K562 (cell line): Measurements from ENCODE around the gene WBP1L. TPM values are rescaled to one million over a fixed set of nuclear protein-coding genes. Genes with fewer than 3 reads are reported as not detected.

Experiments used
- CBFA2T3 ChIP-seq: fragments of 450-650 bp; IDR thresholded peaks from 2 replicates; pipeline ENCODE4 v1.6.1; 2017
- CBX2 ChIP-seq: fragments of 200-600 bp; sonication (generic); IDR thresholded peaks from one replicate; pipeline ENCODE4 v1.6.1; 2012; ENCODE audit warnings: mild to moderate bottlenecking, low read length, inconsistent platforms; ENCODE audit not compliant: insufficient read depth, poor library complexity, severe bottlenecking
- DPF2 ChIP-seq: fragments of 450-650 bp; IDR thresholded peaks from 2 replicates; pipeline ENCODE4 v1.6.1; 2016
- EP400 ChIP-seq: fragments of 450-650 bp; IDR thresholded peaks from 2 replicates; pipeline ENCODE4 v1.6.1; 2017; ENCODE audit warnings: antibody characterized with exemption, mild to moderate bottlenecking, moderate library complexity
- ETV6 ChIP-seq, 3 experiments: fragments of 150-350 bp in 1 of 3; sonication (generic) in 1 of 3; formaldehyde crosslinking in 1 of 3; IDR thresholded peaks; 2 replicates each; pipeline versions ENCODE4 v1.6.1 to v1.8.0; 2014 to 2022; ENCODE audit warnings: borderline replicate concordance in 2 of 3, low read depth in 2 of 3, antibody characterized with exemption in 1 of 3, low read length in 1 of 3, mild to moderate bottlenecking in 1 of 3, missing genetic modification reagents in 1 of 3
- FOSL1 ChIP-seq: fragments of 200-800 bp; sonication (Bioruptor generic); conservative IDR thresholded peaks from 2 replicates; pipeline ENCODE4 v1.6.1; 2016; ENCODE audit warnings: missing genetic modification characterization, missing compliant biosample characterization
- FOXK2 ChIP-seq, 2 experiments: fragments of 450-650 bp; IDR thresholded peaks in 1 of 2; conservative IDR thresholded peaks in 1 of 2; 2 replicates each; pipeline ENCODE4 v1.6.1; 2016; ENCODE audit warnings: low read depth in 2 of 2, mild to moderate bottlenecking in 1 of 2
- FOXP4 ChIP-seq: sonication (generic); formaldehyde crosslinking; IDR thresholded peaks from 2 replicates; pipeline ENCODE4 v1.8.0; 2022; ENCODE audit warnings: mild to moderate bottlenecking, missing genetic modification reagents, borderline replicate concordance
- GABPA ChIP-seq: fragments of 200-800 bp; sonication (Bioruptor generic); conservative IDR thresholded peaks from 2 replicates; pipeline ENCODE4 v1.6.1; 2016; ENCODE audit warnings: low read depth, missing genetic modification characterization, missing compliant biosample characterization
- GATAD2A ChIP-seq: fragments of 450-650 bp; IDR thresholded peaks from 2 replicates; pipeline ENCODE4 v1.6.1; 2017
- HMBOX1 ChIP-seq: sonication (generic); IDR thresholded peaks from 2 replicates; pipeline ENCODE4 v1.6.1; 2016
- ILF3 ChIP-seq: fragments of 450-650 bp; IDR thresholded peaks from 2 replicates; pipeline ENCODE4 v1.6.1; 2018; ENCODE audit warnings: antibody characterized with exemption, mild to moderate bottlenecking, moderate library complexity, borderline replicate concordance
- JUND ChIP-seq, 2 experiments: IDR thresholded peaks; 2 replicates in 1 of 2; 3 replicates in 1 of 2; pipeline ENCODE4 v1.6.1; 2011; ENCODE audit warnings: borderline replicate concordance in 2 of 2, low read depth in 2 of 2, low read length in 2 of 2, improper control_type of control experiment in 1 of 2, missing biosample characterization in 1 of 2, missing genetic modification characterization in 1 of 2, missing genetic modification reagents in 1 of 2
- LEF1 ChIP-seq: fragments of 450-650 bp; IDR thresholded peaks from 2 replicates; pipeline ENCODE4 v1.6.1; 2016; ENCODE audit warnings: mild to moderate bottlenecking
- SMARCA4 ChIP-seq: fragments of 450-650 bp; IDR thresholded peaks from 2 replicates; pipeline ENCODE4 v1.6.1; 2016
- SNRNP70 ChIP-seq: fragments of 200-400 bp; formaldehyde crosslinking; optimal IDR thresholded peaks from 2 replicates; pipeline ENCODE3; 2017; ENCODE audit warnings: low read depth, low read length
- TAF9B ChIP-seq: fragments of 450-650 bp; IDR thresholded peaks from 2 replicates; pipeline ENCODE4 v1.6.1; 2018; ENCODE audit warnings: mild to moderate bottlenecking; ENCODE audit not compliant: partially characterized antibody
- VEZF1 ChIP-seq: fragments of 200-800 bp; sonication (Bioruptor generic); IDR thresholded peaks from 2 replicates; pipeline ENCODE4 v1.6.1; 2017; ENCODE audit warnings: missing genetic modification characterization, missing compliant biosample characterization
- ZFX ChIP-seq: sonication (generic); formaldehyde crosslinking; IDR thresholded peaks from 2 replicates; pipeline ENCODE4 v1.8.0; 2022; ENCODE audit warnings: mild to moderate bottlenecking, missing genetic modification reagents, moderate library complexity
- ZNF232 ChIP-seq: sonication (generic); formaldehyde crosslinking; IDR thresholded peaks from 2 replicates; pipeline ENCODE4 v1.8.0; 2022; ENCODE audit warnings: mild to moderate bottlenecking, missing genetic modification reagents
- ZNF384 ChIP-seq: IDR thresholded peaks from 2 replicates; pipeline ENCODE4 v1.6.1; 2012; ENCODE audit warnings: low read depth, low read length, improper control_type of control experiment
- ZNF655 ChIP-seq: fragments of 250-450 bp; sonication (Bioruptor Pico); IDR thresholded peaks from 2 replicates; pipeline ENCODE4 v1.5.0; 2021
- polyA plus RNA-seq, 8 experiments: library from polyadenylated mRNA; depleted of rRNA in 4 of 8; stranded (reverse) in 5 of 8; unstranded in 3 of 8; fragments of >200 nt; fragmentation: Nextera tagmentation in 2 of 8; fragmentation: Illumina TruSeq in 1 of 8; extraction: Ambion mirVana in 2 of 8; extraction: Trizol in 1 of 8; gene quantifications; 2 replicates each; pipeline versions ENCODE4 v1.2.1 to v1.2.3, GENCODE V29; 2011 to 2014; ENCODE audit warnings: inconsistent platforms in 1 of 8, missing spikeins in 1 of 8
- total RNA-seq, 7 experiments: library from RNA; depleted of rRNA in 6 of 7; stranded (reverse); fragments of >200 nt in 6 of 7; fragmentation: Illumina TruSeq in 2 of 7; extraction: Trizol in 2 of 7; gene quantifications; 2 replicates each; pipeline versions ENCODE4 v1.2.1 to v1.2.3, GENCODE V29; 2011 to 2021; ENCODE audit warnings: low replicate concordance in 1 of 7

WBP1L gene
- total and polyA plus RNA-seq, 9 of the 15 experiments (the other 6 are each of a cell fraction or from before 2014, with no cell fraction given): 3.2 to 14.4 (median 11.3) TPM

GRCh38 chr10:102814453-102814871 lies 70.7 kb downstream of the WBP1L start (continued):
- peak; percentile 76 for TF ChIP-seq VEZF1 (CRISPR knock-in tag)
- TF ChIP-seq ETV6 (IDR thresholded peaks at IDR 0.05; ENCODE audit: borderline replicate concordance in 1 of 2, low read depth in 2 of 2, low read length in 1 of 2): peak in 1 of 2 experiments; percentile 75; a peak in 1 of 4 replicates
- TF ChIP-seq ETV6 (CRISPR knock-in tag; IDR thresholded peaks at IDR 0.05; ENCODE audit: borderline replicate concordance): no peak
- TF ChIP-seq GABPA (tag): peak; percentile 55
- TF ChIP-seq ZNF655 (CRISPR knock-in tag): no peak
- TF ChIP-seq JUND (IDR thresholded peaks at IDR 0.05; ENCODE audit: borderline replicate concordance, low read depth, low read length): peak; percentile 96
- TF ChIP-seq JUND (tag; IDR thresholded peaks at IDR 0.05; ENCODE audit: borderline replicate concordance, low read depth, low read length): peak; percentile 92; the same call in 1 of the 3 replicates
- TF ChIP-seq SMARCA4: peak; percentile 66
- TF ChIP-seq TAF9B: no peak
- no peak for TF ChIP-seq FOXP4 (CRISPR knock-in tag)
- TF ChIP-seq DPF2: peak; percentile 83
- 0 out of 2 replicates have a peak, but pooled peaks have one; percentile 55 for TF ChIP-seq GATAD2A
- TF ChIP-seq CBX2: no peak
- TF ChIP-seq FOXK2 (conservative IDR thresholded peaks at IDR 0.05 in 1 of 2, IDR thresholded peaks at IDR 0.05 in 1 of 2; ENCODE audit: low read depth in 2 of 2): peak in 1 of 2 experiments; percentile 22; a peak in 1 of 4 replicates
- TF ChIP-seq HMBOX1: peak; percentile 55; the same call in 1 of the 2 replicates
- TF ChIP-seq EP400: peak; percentile 44; the same call in 1 of the 2 replicates
- TF ChIP-seq ZNF232 (CRISPR knock-in tag): no peak
- TF ChIP-seq ZNF384: peak; percentile 77; the same call in 1 of the 2 replicates
- TF ChIP-seq CBFA2T3: peak; percentile 64
- peak; percentile 45 for TF ChIP-seq ZFX (CRISPR knock-in tag)
- no peak for TF ChIP-seq ILF3
- no peak for TF ChIP-seq SNRNP70
- peak; percentile 92 for TF ChIP-seq FOSL1 (tag)
- 0 out of 2 replicates have a peak, but pooled peaks have one; percentile 35 for TF ChIP-seq LEF1
